C1 segment of cervical spinal cord (tissue), 14 donors: ENCODE data around the gene ELP5.

Experiments
- DNase-seq, 14 donors: peaks; one replicate each; lab custom pipeline; 2025; lab: John Stamatoyannopoulos, UW

Gene ELP5, protein sequence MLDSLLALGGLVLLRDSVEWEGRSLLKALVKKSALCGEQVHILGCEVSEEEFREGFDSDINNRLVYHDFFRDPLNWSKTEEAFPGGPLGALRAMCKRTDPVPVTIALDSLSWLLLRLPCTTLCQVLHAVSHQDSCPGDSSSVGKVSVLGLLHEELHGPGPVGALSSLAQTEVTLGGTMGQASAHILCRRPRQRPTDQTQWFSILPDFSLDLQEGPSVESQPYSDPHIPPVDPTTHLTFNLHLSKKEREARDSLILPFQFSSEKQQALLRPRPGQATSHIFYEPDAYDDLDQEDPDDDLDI

GRCh38 chr17:7252176-7253043, at the start of gene ELP5:
ELP5 (plus strand) TSS chr17:7252215; CDS start chr17:7252551, 336 bp downstream.
- peak; percentile 75 to 97 (median 92) for DNase-seq

DNA sequence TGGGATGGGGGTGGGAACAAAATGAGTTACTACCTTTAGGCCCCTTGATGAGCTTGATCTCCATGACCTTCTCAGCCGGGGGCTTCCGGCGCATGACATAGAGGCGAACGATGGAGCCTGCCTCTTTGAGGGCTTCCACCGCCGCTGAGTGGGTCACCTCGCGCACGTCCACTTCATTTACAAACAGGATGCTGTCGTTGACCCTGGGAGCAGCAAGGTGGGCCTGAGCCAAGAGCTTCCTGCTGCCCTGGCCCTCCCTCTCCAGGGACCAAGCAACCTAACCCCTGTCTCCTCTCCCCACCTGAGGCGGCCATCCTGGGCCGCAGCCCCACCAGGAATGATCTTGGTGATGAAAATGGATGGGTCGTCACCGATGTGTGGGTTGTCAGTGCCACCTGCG, 48.6 kb upstream of the ELP5 start:
- DNase-seq = no peak

- peak in 1 of 14 donors; percentile 71 for DNase-seq
These were observed 47.7 kb upstream of the ELP5 start for GRCh38 chr17:7204336-7204735.

GRCh38 chr17:7204828-7205461, 47.1 kb upstream of the ELP5 start:
- peak; percentile 12 to 95 (median 76) for DNase-seq

- DNase-seq = no peak
These were observed 46.5 kb upstream of the ELP5 start for GRCh38 chr17:7205561-7205960.

DNA sequence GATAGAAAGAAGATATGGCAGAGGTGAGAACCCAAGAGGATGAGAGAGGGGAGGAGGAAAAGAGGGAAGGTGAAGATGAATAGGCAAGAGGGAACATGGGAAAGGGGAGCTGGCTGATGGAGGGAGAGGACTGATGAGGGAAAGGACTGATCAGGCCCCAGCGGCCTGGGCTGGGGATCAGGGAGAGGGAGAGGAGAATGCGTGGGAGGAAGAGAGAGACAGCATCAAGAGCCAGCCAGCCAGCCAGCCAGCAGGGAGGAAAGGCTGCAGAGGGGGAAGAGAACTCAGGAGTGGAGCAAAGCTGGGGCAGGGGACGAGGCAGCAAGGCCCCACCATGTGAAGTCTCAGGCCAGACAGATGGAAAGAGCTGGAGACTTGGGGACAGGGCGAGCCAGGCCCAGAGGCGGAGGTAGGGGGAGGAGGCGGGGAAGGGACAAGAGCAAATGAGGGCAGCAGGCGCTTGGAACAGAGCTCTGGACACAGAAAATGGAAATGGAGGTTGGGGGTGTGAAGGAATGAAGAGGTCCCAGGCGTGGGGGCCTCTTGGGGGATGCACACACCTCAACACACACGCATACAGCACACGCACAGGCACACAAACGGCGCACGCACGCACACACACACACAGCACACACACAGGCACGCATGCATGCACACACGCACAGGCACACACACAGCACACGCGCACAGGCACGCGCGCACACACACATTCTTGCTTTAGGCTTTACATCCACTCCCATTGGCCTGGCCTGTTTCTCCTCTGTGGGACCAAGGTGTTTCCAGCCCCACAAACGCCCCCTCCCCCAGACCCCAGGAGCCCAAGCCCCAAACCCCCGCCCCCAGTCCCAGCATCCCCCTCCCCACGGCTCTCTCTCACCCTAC, 44.7 kb upstream of the ELP5 start:
- peak in 1 of 14 donors; percentile 56 for DNase-seq

DNA sequence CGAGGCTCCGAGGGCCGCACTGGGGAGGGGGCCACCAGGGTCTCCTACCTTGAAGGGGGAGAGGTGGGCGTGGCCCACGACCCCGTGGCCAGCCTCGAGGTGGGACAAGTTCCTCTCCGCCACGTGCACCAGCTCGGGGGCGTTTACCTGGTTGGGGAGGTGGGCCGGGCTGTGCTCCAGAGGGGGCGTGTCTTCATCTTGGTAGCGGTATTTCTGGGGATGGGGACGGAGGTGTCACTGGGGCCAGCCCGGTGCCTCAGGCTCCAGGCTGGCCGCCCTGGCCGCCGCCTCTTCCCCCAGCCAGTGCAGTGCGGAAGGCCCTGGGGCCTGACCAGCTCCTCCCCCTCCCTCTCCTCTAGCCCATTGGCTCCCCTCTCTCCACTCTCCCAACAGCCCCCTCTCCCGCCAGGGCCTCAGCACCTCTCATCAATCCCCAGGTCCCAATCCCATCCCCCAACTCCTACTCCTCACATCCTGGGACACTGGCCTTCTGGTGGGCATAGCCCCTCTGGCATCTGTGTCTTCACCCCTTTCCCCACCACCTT, 43.9 kb upstream of the ELP5 start:
- peak in 1 of 14 donors; percentile 33 for DNase-seq

- no peak for DNase-seq
These were observed 43.1 kb upstream of the ELP5 start for GRCh38 chr17:7208754-7209460.

DNA sequence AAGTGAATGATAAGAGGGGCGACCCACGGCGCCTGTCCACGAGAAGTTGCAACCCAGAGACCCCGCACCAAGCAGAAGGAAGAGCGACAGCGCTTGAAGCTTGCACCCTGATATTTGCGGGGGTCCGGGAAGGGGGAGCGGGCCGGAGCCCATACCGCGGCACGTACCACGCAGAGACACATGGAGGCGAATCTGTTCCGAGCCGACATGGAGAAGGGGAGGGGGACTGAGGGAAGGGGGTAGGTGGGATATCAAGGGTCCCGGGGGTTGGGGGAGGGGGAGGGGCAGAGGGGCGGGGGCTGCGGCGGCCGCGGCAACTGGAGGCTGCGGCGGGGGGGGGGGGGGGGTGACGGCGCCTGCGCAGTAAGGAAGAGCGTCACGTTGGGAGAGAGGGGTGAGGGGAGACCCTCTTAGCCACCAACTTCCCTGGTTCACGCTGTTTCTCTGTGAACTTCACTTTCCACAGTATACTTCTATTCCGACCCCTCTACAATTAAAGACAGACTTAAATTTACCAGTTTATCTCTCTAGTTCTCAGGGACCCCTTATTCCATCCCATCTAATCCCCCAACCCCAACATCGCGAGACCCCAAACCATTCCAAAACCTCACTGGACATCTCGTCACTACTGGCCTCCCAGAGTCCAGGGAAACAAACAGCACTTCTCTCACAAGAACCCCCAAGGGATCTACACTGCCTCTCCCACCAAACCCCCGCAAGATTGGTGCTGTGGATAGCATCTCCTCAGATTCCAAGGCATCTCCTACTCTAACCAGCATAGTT, 40.3 kb upstream of the ELP5 start:
- peak in 1 of 14 donors; percentile 16 for DNase-seq

- peak in 5 of 14 donors; percentile 49 to 80 (median 62) for DNase-seq
These were observed 38.1 kb upstream of the ELP5 start for GRCh38 chr17:7213895-7214299.

GRCh38 chr17:7214300-7215135, 37.5 kb upstream of the ELP5 start:
- DNase-seq = peak; percentile 66 to 97 (median 92)

DNA sequence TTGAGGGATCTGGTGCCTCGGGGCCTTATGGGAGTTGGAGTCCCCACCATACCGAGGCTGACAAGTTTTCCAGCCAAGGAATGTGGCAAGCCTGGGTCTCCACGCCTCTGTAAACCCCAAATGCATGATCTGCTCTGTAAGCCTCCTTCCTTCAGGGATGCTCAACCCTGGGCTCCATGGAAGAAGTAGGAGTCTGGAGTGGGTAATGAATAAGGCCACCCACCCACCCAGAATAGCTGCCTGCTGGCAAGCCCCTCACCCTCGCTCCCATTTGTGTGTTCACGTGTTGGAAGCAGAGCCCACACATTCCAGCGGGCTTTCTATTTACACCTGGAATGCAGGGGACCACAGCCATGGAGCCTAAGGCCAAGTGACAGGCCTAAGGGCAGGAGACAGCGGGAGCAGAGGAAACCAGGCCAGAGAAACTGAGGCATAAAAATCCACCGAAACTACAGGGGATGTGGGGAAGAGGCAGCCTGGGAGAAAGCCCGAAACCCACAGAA, 36.8 kb upstream of the ELP5 start:
- DNase-seq = no peak

GRCh38 chr17:7215652-7216180, 36.3 kb upstream of the ELP5 start:
- no peak for DNase-seq

GRCh38 chr17:7216242-7217112, 35.5 kb upstream of the ELP5 start:
- DNase-seq = no peak

- DNase-seq = peak in 5 of 14 donors; percentile 18 to 74 (median 22)
These were observed 34.7 kb upstream of the ELP5 start for GRCh38 chr17:7217113-7217987.

GRCh38 chr17:7218166-7218565, 33.8 kb upstream of the ELP5 start:
- no peak for DNase-seq
